Ishikawa (cell line): ENCODE results near the gene MRTFB.

Source experiments
- CEBPB ChIP-seq: IDR thresholded peaks from 2 replicates; pipeline ENCODE4 v1.6.1; 2012
- CREB1 ChIP-seq: IDR thresholded peaks from 2 replicates; pipeline ENCODE4 v1.6.1; 2012; ENCODE audit warnings: low read depth
- EGR1 ChIP-seq: IDR thresholded peaks from 2 replicates; pipeline ENCODE4 v1.6.1; 2012
- EP300 ChIP-seq: IDR thresholded peaks from 2 replicates; pipeline ENCODE4 v1.6.1; 2012; ENCODE audit warnings: borderline replicate concordance
- FOXM1 ChIP-seq: IDR thresholded peaks from 2 replicates; pipeline ENCODE4 v1.6.1; 2012; ENCODE audit warnings: low read depth, borderline replicate concordance
- NFIC ChIP-seq: IDR thresholded peaks from 2 replicates; pipeline ENCODE4 v1.6.1; 2012
- RAD21 ChIP-seq: IDR thresholded peaks from 2 replicates; pipeline ENCODE4 v1.6.1; 2012; ENCODE audit warnings: low read depth
- TAF1 ChIP-seq: IDR thresholded peaks from 2 replicates; pipeline ENCODE4 v1.6.1; 2012; ENCODE audit warnings: low read depth, mild to moderate bottlenecking
- TCF12 ChIP-seq: IDR thresholded peaks from 2 replicates; pipeline ENCODE4 v1.6.1; 2012; ENCODE audit warnings: low read depth
- TEAD4 ChIP-seq: IDR thresholded peaks from 2 replicates; pipeline ENCODE4 v1.6.1; 2012
- YY1 ChIP-seq: IDR thresholded peaks from 2 replicates; pipeline ENCODE4 v1.6.1; 2012; ENCODE audit warnings: low read depth
- ZBTB7A ChIP-seq: IDR thresholded peaks from 2 replicates; pipeline ENCODE4 v1.6.1; 2012; ENCODE audit warnings: low read depth
- TF ChIP-seq, protein P1 (sequence below): IDR thresholded peaks from 2 replicates; pipeline ENCODE4 v1.6.1; 2012
- TF ChIP-seq, protein P2 (sequence below): IDR thresholded peaks from 2 replicates; pipeline ENCODE4 v1.6.1; 2012
- TF ChIP-seq, protein P3 (sequence below): IDR thresholded peaks from 2 replicates; pipeline ENCODE4 v1.6.1; 2012; ENCODE audit warnings: low read depth, mild to moderate bottlenecking

MRTFB gene

DNA sequence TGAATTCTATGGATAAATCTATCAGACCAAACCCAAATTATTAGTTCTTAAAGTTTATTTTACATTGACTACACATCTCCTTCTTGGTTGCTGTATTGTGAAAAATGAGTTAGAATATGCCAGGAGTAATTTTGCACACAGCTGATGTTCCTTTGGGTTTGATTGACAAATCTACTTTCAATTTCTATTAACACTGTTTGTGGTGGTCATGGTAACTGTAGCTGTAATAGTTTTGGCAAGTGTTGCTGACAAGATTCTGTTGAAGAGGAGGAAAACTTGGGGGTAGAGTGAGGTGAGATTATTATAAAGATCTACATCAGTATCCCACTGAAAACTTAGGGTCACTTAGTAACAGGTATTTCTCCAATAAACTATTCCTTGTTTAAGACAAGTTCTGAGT, 30.3 kb downstream of the MRTFB start:
- TF ChIP-seq CREB1: no peak
- no peak for TF ChIP-seq TAF1
- TF ChIP-seq TEAD4: no peak

DNA sequence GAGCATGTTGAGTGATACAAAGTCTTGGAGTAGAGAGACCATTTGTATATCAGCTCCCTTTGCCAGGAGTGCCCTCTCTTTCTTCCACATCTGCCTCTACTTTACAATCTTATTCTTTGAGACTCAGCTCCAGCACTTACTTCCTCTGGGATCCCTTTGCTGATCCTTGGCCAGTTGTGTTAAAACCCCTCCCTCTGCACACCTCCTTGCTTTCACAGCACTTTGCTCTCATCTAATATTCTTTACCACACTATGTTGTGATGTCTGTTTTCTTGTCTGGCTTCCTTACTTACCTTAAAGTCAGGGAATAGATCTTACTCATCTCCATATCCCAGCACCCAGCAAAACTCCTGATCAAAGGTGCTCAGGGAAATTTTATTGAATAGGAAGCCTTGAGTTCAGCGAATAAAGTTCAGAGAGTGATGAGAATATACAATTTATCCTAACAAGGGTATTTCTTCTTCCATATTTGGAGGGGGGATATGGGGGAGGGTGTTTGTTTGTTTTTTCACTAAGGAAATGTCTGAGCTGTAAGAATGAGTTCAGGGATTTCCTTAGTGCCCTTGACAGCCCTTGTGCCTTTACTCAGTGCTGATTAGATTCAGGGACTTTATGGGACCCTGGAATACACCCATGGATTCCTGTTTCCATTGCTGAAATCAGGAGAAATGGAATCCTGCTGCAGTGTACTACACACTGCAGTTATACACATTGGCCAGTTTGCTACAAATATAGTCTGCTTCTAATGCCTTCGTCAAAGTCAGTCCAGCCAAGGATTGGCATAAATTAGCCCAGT, 32.0 kb downstream of the MRTFB start:
- TF ChIP-seq, protein P1, sequence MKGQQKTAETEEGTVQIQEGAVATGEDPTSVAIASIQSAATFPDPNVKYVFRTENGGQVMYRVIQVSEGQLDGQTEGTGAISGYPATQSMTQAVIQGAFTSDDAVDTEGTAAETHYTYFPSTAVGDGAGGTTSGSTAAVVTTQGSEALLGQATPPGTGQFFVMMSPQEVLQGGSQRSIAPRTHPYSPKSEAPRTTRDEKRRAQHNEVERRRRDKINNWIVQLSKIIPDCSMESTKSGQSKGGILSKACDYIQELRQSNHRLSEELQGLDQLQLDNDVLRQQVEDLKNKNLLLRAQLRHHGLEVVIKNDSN: no peak
- no peak for TF ChIP-seq ZBTB7A
- TF ChIP-seq CEBPB: no peak
- TF ChIP-seq YY1: no peak
- no peak for TF ChIP-seq TCF12
- TF ChIP-seq TAF1: no peak

DNA sequence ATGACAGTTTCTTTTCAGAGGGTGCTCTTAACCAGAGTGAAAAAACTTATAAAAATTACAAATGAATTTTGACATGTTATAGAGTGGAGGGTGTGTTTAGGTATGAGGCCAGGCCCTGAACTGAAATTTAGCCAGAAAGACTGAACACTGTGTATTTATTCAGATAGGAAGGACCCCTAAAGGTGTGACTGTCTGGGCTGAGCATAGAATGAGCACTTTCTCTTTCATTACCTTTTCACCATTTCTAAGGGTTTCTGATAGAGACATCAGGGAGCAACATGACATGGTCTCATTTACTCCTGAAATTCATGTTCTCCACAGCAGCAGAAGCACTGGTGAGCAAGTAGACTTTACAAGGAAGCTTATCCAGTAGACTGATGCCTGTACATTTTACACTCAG, 32.9 kb downstream of the MRTFB start:
- TF ChIP-seq, protein P2, sequence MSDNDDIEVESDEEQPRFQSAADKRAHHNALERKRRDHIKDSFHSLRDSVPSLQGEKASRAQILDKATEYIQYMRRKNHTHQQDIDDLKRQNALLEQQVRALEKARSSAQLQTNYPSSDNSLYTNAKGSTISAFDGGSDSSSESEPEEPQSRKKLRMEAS: no peak
- TF ChIP-seq TCF12 (no peak), FOXM1 (no peak), EGR1 (no peak), TEAD4 (no peak), TAF1 (no peak)

DNA sequence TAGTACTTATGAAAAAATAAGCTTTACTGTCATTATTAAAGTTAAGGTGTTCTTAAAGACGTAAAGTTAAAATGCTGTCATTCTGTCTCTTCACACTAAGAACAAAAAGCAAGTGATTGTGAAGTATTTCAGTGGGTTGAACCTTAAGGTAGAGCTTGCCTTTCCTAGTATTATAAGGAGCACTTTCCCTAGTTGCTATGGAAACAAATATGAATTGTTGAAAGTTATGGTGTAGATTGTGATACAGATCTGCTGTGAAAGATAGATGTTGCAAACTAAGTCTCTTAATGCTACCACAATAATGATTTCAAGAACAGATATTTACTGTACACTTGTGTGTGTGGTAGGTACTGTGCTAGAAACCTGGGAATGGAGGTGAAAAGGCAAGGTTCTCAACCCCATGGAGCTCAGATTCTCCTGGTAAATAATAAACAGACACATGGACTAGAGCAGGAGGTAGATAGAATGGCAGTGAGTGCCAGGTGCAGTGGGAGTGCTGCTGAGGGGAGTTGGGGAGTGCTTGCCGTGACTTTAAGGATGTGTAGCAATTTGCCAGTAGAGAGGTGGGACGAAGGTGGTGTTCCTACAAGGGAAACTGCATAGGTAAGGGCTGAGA, 34.7 kb downstream of the MRTFB start:
- no peak for TF ChIP-seq RAD21
- TF ChIP-seq ZBTB7A: no peak
- TF ChIP-seq TEAD4: no peak

DNA sequence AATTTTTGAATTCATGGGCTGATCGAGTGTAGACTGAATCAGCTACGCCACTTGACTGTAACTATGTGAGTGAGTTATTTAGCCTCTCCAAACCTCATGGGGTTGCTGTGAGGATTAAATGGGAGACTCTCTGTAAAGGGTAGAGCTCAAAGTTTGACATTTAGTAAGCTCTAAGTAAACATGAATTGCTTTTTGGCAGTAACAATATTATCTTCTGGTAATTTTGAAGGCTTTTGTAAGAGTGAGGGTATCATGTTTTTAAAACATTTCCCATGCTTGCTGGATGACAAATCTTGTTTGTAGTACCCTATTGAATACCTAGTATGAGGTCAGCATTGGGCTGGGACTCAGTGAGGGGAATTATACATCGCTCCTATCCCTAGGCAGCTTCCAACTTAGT, 35.3 kb downstream of the MRTFB start:
- TF ChIP-seq, protein P2: no peak
- no peak for TF ChIP-seq EGR1
- TF ChIP-seq, protein P1: no peak
- TF ChIP-seq TEAD4: no peak
- TF ChIP-seq NFIC: no peak
- TF ChIP-seq CREB1: no peak
- TF ChIP-seq EP300: no peak
- TF ChIP-seq YY1: no peak
- TF ChIP-seq ZBTB7A: no peak
- no peak for TF ChIP-seq FOXM1
- TF ChIP-seq, protein P3, sequence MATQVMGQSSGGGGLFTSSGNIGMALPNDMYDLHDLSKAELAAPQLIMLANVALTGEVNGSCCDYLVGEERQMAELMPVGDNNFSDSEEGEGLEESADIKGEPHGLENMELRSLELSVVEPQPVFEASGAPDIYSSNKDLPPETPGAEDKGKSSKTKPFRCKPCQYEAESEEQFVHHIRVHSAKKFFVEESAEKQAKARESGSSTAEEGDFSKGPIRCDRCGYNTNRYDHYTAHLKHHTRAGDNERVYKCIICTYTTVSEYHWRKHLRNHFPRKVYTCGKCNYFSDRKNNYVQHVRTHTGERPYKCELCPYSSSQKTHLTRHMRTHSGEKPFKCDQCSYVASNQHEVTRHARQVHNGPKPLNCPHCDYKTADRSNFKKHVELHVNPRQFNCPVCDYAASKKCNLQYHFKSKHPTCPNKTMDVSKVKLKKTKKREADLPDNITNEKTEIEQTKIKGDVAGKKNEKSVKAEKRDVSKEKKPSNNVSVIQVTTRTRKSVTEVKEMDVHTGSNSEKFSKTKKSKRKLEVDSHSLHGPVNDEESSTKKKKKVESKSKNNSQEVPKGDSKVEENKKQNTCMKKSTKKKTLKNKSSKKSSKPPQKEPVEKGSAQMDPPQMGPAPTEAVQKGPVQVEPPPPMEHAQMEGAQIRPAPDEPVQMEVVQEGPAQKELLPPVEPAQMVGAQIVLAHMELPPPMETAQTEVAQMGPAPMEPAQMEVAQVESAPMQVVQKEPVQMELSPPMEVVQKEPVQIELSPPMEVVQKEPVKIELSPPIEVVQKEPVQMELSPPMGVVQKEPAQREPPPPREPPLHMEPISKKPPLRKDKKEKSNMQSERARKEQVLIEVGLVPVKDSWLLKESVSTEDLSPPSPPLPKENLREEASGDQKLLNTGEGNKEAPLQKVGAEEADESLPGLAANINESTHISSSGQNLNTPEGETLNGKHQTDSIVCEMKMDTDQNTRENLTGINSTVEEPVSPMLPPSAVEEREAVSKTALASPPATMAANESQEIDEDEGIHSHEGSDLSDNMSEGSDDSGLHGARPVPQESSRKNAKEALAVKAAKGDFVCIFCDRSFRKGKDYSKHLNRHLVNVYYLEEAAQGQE: no peak
- no peak for TF ChIP-seq TCF12
- TF ChIP-seq TAF1: no peak
- no peak for TF ChIP-seq CEBPB
- no peak for TF ChIP-seq RAD21

DNA sequence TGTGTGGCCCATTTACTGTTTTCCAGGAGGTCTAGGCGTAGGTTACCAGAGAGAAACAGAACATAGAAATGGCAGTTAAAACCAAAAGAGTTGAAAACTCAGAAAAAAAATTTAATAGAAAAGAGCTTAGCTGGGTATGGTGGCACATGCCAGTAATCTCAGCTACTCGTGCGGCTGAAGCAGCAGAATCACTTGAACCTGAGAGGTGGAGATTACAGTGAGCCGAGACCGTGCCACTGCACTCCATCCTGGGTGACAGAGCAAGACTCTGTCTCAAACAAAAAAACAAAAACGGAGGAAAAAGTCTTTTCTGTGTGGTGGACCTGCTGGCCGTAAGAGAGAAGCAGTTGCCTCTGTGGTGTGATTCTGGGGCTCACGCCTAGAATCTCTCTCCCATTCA, 35.8 kb downstream of the MRTFB start:
- TF ChIP-seq CEBPB (no peak), EGR1 (no peak)

DNA sequence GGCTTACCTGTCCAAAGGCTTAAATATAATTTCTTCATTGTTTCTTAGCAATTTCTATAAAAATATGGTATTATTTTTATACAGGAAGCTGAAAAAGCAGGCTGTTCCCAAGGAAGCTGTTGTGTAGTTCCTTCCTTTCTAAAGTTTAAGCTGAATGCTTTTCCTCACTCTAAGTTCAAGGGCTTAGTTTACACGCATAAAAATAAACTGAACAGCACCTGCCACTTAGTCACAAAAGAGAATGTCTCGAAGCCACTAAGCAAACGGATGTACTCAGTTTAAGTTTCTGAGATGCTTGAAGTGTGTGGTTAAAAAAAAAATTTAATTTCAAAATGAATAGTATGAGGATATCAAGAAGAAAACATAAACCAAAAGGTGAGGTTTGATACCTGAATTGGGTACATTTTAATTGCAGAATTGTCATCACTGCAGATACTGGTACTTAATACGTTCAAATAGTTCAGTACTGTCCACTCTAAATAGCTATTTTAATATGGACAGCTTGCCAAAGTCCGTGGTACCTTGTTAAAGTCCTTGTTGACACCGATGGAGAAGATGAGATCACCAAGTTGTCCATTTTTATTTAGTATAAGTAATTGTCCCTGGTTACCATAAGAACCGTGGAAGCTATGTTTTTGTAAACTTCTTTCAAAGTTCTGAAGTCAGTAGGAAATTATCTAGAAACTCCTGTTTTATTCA, 38.1 kb downstream of the MRTFB start:
- TF ChIP-seq TAF1 (no peak), EP300 (no peak), CEBPB (no peak), ZBTB7A (no peak), YY1 (no peak), TCF12 (no peak), FOXM1 (no peak), EGR1 (no peak), CREB1 (no peak), RAD21 (no peak), TEAD4 (no peak), NFIC (no peak)
- TF ChIP-seq, protein P1: no peak
- TF ChIP-seq, protein P2: no peak
- TF ChIP-seq, protein P3: no peak
